NCI-H2107 treated with DMSO at 0.1 percent for 48 hours (cell line): ENCODE measurements around the gene ATP2B2.

Experiments used
- DNase-seq: peaks from one replicate; lab custom pipeline; 2025; ENCODE audit not compliant: unreplicated experiment; lab: John Stamatoyannopoulos, UW

ATP2B2 gene

GRCh38 chr3:10495614-10496013 is 9.8 kb downstream of the ATP2B2 start:
- DNase-seq: no peak

DNA sequence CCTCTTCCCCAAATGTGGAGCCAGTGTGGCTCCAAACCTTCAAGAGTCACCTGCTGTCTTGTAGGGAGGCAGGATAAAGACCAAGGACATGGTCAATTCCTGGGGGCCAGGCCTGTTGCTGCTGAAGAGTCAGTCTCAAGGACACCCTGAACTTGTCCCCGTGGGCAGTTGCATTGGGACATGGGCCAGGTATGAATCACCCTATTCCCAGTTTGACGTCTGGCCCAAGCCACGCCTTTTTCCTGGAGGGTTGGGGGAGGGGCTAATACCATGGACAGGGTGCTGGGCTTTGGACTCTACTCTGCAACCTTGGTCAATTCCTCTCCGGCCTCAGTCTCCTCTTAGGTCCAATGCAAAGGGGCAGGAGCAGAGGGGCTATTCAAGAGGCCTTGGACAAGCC is 10.4 kb downstream of the ATP2B2 start:
- no peak for DNase-seq

DNA sequence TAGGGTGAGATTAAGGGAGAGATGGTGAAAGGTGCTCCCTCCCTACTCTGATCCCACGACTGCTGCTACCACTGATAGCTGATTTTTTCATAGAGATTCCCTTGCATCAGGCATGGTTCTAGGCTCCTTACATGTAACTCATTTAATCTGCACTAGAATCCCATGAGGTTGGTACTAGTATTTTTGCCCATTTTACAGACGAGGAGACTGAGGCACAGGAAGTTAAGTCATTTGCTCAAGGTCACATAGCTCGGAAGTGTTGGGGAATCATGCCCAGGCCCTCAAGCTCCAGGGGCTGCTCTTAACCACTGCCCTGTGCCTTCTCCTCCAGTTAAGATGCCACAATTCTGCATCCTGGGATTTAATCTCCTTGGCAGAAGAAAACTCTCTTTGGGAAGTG is 11.2 kb downstream of the ATP2B2 start:
- no peak for DNase-seq

DNA sequence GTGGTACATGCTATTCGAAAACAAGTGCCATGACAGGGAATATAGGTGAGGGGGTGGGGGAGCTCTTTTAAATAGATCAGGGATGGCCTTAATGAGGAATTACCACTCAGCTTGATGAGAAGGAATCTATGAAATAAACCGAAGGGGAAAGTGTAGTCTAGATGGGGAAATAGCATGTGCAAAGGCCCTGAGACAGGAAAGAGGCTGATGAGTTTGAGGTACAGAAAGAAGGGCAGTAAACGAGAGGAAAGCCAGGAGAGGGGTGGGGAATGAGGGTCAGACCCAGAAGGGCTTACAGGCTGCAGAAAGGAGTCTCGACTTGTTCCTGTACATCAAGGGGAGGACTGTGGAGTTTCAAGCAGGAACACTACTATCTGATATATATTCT is 12.2 kb downstream of the ATP2B2 start:
- DNase-seq: no peak

GRCh38 chr3:10492364-10493201 is 12.8 kb downstream of the ATP2B2 start:
- no peak for DNase-seq

- no peak for DNase-seq
These were observed 15.5 kb downstream of the ATP2B2 start for GRCh38 chr3:10489746-10490483.

GRCh38 chr3:10487988-10488633 is 17.3 kb downstream of the ATP2B2 start:
- DNase-seq: no peak

DNA sequence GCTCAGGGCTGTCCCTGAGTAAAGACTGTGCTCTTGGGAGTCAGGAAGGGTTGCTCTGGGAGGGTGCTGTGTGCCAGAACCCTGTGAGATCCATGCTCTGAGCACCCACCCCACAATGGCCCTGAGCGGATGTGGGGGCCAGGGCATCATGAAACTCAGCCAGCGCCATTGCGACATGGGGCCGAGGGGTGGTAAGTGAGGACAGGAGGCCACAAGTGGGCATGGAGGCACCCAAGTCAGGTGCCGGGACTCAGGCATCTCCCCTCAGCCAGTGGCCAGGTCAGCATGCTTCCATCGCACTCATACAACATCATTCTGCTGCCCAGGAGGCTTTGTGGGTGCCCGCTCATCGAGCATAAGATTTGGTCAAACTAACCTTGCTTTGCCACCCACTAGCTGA is 19.6 kb downstream of the ATP2B2 start:
- no peak for DNase-seq

DNA sequence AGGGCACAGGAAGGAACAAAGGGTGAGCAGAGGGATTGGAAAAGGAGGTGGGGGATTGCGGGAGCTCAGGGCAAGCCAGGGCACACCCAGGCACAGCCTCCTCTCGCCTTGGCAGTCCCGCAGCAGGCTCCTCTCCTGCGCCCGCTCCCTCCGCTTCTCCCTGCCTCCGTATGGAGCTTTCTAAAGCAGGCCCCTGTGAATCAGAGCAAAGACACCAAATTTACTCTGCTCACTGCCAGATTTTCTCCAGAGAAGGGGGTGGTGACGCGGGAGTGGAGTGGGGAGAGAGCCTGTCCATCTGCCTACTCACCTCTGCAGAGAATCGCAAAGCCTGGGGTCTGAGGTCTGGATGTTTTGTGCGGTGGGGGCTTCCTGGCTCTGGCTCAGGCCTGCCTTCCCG is 20.0 kb downstream of the ATP2B2 start:
- no peak for DNase-seq

GRCh38 chr3:10484709-10485108 is 20.7 kb downstream of the ATP2B2 start:
- DNase-seq: no peak

DNA sequence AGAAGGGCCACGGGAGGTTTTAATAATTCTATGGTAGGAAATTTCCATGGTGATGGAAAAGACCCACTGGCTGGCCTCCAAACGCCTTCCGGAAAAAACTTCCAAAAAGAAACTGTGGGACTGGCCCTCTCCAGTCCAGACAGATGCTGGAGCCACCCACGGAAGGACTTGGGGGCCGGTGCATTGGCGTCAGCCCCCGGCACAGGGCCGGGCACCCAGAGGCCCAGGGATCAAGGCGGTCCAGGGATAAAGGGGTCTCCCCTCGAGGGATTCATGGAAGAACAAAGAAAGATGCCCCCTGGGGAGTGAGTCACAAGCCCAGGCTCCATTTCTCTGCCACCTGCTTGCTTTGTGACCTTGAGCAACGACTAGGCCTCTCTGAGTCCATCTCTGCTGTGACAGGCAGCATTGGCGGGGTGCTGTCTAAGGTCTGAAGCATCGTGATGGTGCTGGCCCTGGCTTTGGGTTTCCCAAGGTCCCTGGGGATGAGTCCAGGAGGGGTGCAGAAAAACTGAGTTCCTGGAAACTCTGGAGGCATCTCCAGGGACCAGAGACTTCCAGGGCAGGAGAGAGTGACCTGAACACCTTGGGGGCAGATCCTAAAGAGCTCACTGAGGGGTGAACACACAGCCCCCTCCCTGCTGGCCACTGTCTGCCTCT is 21.6 kb downstream of the ATP2B2 start:
- DNase-seq: no peak

DNA sequence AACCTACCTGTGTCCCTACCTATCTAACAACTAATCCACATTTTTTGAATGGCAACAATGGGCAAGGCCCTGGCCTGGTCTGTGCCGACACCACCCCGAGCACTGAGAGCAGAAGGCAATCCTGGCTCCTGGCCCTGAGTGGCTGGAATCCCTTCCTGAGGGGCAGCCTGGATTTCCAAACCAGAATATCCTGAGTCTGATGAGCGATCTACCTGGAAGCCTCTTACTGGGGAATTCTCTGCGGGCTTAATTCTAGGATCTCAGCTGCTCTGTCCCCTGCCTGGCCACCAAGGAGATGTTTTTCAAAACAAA is 22.1 kb downstream of the ATP2B2 start:
- DNase-seq: no peak

GRCh38 chr3:10482631-10483363 is 22.6 kb downstream of the ATP2B2 start:
- DNase-seq: no peak

DNA sequence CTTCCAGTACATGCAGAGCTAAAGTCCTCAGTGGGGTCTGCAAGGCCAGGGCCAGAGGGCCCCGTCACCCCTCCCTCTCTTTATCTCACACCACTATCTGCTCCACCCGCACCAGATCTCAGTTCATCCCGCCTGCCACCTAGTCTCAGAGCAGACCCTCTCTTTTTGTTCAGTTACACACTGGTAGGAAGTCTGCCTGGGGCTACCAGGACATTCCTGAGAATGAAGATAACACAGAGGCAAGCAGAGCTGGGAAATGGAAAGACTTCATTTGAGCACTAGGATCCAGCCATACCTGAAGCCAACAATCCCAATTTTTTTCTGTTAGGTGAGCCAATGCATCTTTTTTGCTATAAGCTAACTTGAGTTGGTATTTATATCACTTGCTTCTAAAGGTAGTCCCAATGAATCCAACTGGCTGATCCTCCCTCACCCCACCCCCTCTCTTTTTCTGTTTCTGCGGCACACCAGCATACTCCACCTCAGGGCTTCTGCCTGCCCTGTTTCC is 24.5 kb downstream of the ATP2B2 start:
- no peak for DNase-seq

DNA sequence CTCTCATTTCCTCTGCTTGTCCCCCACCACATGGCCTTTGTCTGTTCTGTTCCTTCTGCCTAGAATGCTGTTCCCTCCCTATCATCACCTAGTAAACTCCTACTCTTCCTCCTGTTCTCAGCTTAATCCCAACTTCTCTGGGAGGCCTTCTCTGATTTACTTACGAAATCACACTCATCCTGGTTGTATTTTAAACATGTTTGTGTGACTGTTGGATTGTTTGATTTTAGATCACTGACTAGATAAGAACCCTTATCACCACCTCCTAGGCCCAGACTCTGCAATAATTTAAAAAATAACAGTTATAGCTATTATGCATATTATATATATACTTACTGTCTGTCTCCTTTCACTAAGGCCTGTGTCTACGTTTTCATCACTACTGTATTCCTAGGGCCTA is 26.1 kb downstream of the ATP2B2 start:
- DNase-seq: no peak

- DNase-seq: no peak
These were observed 29.4 kb downstream of the ATP2B2 start for GRCh38 chr3:10475983-10476382.

GRCh38 chr3:10474847-10475246 is 30.5 kb downstream of the ATP2B2 start:
- DNase-seq: no peak

GRCh38 chr3:10474275-10474646 is 31.1 kb downstream of the ATP2B2 start:
- DNase-seq: no peak

GRCh38 chr3:10473581-10474274 is 31.7 kb downstream of the ATP2B2 start:
- no peak for DNase-seq

- no peak for DNase-seq
These were observed 32.4 kb downstream of the ATP2B2 start for GRCh38 chr3:10472877-10473440.
